Fibroblast of mammary gland (primary cell): Measurements from ENCODE around the gene MIS18A.

ENCODE experiments used
- DNase-seq: peaks from one replicate; pipeline ENCODE4 v3.0.0-alpha.2; 2010; ENCODE audit warnings: low read depth
- H3K4me3 ChIP-seq: 2 replicates; pipeline ENCODE4 v1.5.1; 2011; ENCODE audit warnings: low read depth, mild to moderate bottlenecking, low read length, moderate library complexity; ENCODE audit not compliant: control insufficient read depth
- CTCF ChIP-seq: conservative IDR thresholded peaks from 2 replicates; pipeline ENCODE4 v1.5.1; 2011; ENCODE audit warnings: low read depth, low read length, inconsistent platforms; ENCODE audit not compliant: control insufficient read depth, insufficient read depth

The MIS18A gene

GRCh38 chr21:32307706-32308105 lies 28.9 kb upstream of the MIS18A start:
- peak; percentile 45 for DNase-seq
- no peak overlapping the region for H3K4me3 ChIP-seq
- no peak for TF ChIP-seq CTCF

- TF ChIP-seq CTCF = peak; percentile 8
- DNase-seq = no peak
These were observed 27.4 kb upstream of the MIS18A start for GRCh38 chr21:32306021-32306780.

GRCh38 chr21:32304998-32305397 lies 26.1 kb upstream of the MIS18A start:
- no peak for DNase-seq
- H3K4me3 ChIP-seq = no peak overlapping the region
- TF ChIP-seq CTCF = no peak

More at GRCh38 chr21:32306021-32306780, 27.4 kb upstream of the MIS18A start:
- no peak overlapping the region for H3K4me3 ChIP-seq

GRCh38 chr21:32303385-32303784 lies 24.5 kb upstream of the MIS18A start:
- no peak overlapping the region for H3K4me3 ChIP-seq
- DNase-seq = no peak
- TF ChIP-seq CTCF = no peak

- TF ChIP-seq CTCF = no peak
- no peak for DNase-seq
- H3K4me3 ChIP-seq = no peak overlapping the region
These were observed 23.7 kb upstream of the MIS18A start for GRCh38 chr21:32302560-32302959.

GRCh38 chr21:32301596-32301995 lies 22.7 kb upstream of the MIS18A start:
- H3K4me3 ChIP-seq = no peak overlapping the region
- TF ChIP-seq CTCF = no peak
- no peak for DNase-seq
